A549 (cell line): ENCODE measurements around the gene MAPKAPK2. TPM values are rescaled to one million over a fixed set of nuclear protein-coding genes. Genes with fewer than 3 reads are reported as not detected.

Experiments
- ATAC-seq, 2 experiments: fragments of 200-7000 bp in 1 of 2; fragments of >200 bp in 1 of 2; cut with Nextera tagmentation in 1 of 2; cut with Tn5 transposase in 1 of 2; 3 replicates each; pipeline versions ENCODE4 v1.8.0 to v1.9.1; 2018 to 2020; ENCODE audit warnings: mild to moderate bottlenecking in 1 of 2, moderate library complexity in 1 of 2
- CTCF ChIA-PET: fragments of 300-600 bp; sonication (Branson Sonifier 250); formaldehyde crosslinking; extraction: SDS; loops from one replicate; lab custom pipeline; 2021; ENCODE audit warnings: antibody characterized with exemption, inconsistent platforms; lab: Yijun Ruan, JAX
- POLR2A ChIA-PET: fragments of 350-600 bp; formaldehyde crosslinking; extraction: SDS; loops from one replicate; lab custom pipeline; 2021; ENCODE audit warnings: antibody characterized with exemption, inconsistent platforms; lab: Yijun Ruan, JAX
- DNase-seq, 2 experiments: peaks; one replicate each; pipeline versions ENCODE4 v3.0.0 to v3.0.0-alpha.2; 2011 to 2016; ENCODE audit warnings: low read depth in 1 of 2, low spot score in 1 of 2
- FAIRE-seq: peaks from 2 replicates; lab custom pipeline; 2011; peaks lifted over from hg19 to GRCh38; lab: Jason Lieb, UNC
- H3K27ac ChIP-seq, 2 experiments: fragments of >200 bp; sonication (Bioruptor Twin); formaldehyde crosslinking; 3 replicates each; pipeline ENCODE4 v1.5.1; 2016 to 2017
- H3K4me1 ChIP-seq: fragments of >200 bp; sonication (Bioruptor Twin); formaldehyde crosslinking; 3 replicates; pipeline ENCODE4 v1.6.1; 2016
- H3K4me2 ChIP-seq: fragments of >200 bp; sonication (Bioruptor Twin); formaldehyde crosslinking; 3 replicates; pipeline ENCODE4 v1.6.1; 2016
- H3K4me3 ChIP-seq: fragments of >200 bp; sonication (Bioruptor Twin); formaldehyde crosslinking; 3 replicates; pipeline ENCODE4 v1.5.1; 2016
- H3K9me3 ChIP-seq: fragments of >200 bp; sonication (Bioruptor Twin); formaldehyde crosslinking; 3 replicates; pipeline ENCODE4 v1.6.1; 2016
- BHLHE40 ChIP-seq: IDR thresholded peaks from 2 replicates; pipeline ENCODE4 v1.6.1; 2012; ENCODE audit warnings: low read depth, low read length, inconsistent platforms
- CBX8 ChIP-seq: fragments of 200-600 bp; sonication (generic); IDR thresholded peaks from 2 replicates; pipeline ENCODE4 v1.6.1; 2016
- CEBPB ChIP-seq, 2 experiments: fragments of >200 bp in 1 of 2; sonication (Bioruptor Twin) in 1 of 2; formaldehyde crosslinking in 1 of 2; IDR thresholded peaks; 2 replicates each; pipeline ENCODE4 v1.6.1; 2012 to 2016
- EHF ChIP-seq: fragments of 250-450 bp; sonication (Bioruptor Pico); IDR thresholded peaks from 2 replicates; pipeline ENCODE4 v1.5.0; 2020; ENCODE audit warnings: mild to moderate bottlenecking
- EP300 ChIP-seq, 2 experiments: fragments of >200 bp; sonication (Bioruptor Twin); formaldehyde crosslinking; IDR thresholded peaks; 2 replicates in 1 of 2; 3 replicates in 1 of 2; pipeline ENCODE4 v1.6.1; 2016 to 2017
- FOSB ChIP-seq: fragments of 250-450 bp; sonication (Bioruptor Pico); IDR thresholded peaks from 2 replicates; pipeline ENCODE4 v1.5.0; 2020; ENCODE audit warnings: mild to moderate bottlenecking, moderate library complexity
- HOXB13 ChIP-seq: fragments of 250-450 bp; sonication (Bioruptor Pico); IDR thresholded peaks from 2 replicates; pipeline ENCODE4 v1.5.0; 2020; ENCODE audit warnings: low read depth, mild to moderate bottlenecking, moderate library complexity
- JUN ChIP-seq, 2 experiments: fragments of >200 bp; sonication (Bioruptor Twin); formaldehyde crosslinking; IDR thresholded peaks; 2 replicates in 1 of 2; 3 replicates in 1 of 2; pipeline ENCODE4 v1.6.1; 2016 to 2017
- MAZ ChIP-seq: fragments of 150-350 bp; IDR thresholded peaks from 2 replicates; pipeline ENCODE4 v1.6.1; 2014; ENCODE audit warnings: antibody characterized with exemption, low read depth, low read length, borderline replicate concordance
- NFE2L2 ChIP-seq: fragments of 150-350 bp; conservative IDR thresholded peaks from 2 replicates; pipeline ENCODE4 v1.6.1; 2014; ENCODE audit warnings: low read length
- SMC3 ChIP-seq: fragments of >200 bp; sonication (Bioruptor Twin); formaldehyde crosslinking; IDR thresholded peaks from 3 replicates; pipeline ENCODE4 v1.6.1; 2018; ENCODE audit warnings: inconsistent platforms
- SREBF2 ChIP-seq: fragments of 450-650 bp; IDR thresholded peaks from 2 replicates; pipeline ENCODE4 v1.6.1; 2014; ENCODE audit warnings: mild to moderate bottlenecking, moderate library complexity
- TFCP2L1 ChIP-seq: fragments of 250-450 bp; sonication (Bioruptor Pico); IDR thresholded peaks from 2 replicates; pipeline ENCODE4 v1.5.0; 2021; ENCODE audit warnings: mild to moderate bottlenecking
- TP53 ChIP-seq: fragments of 250-450 bp; sonication (Bioruptor Pico); IDR thresholded peaks from 2 replicates; pipeline ENCODE4 v1.5.0; 2021; ENCODE audit warnings: mild to moderate bottlenecking, moderate library complexity
- ZC3H11A ChIP-seq: fragments of 450-650 bp; IDR thresholded peaks from 2 replicates; pipeline ENCODE4 v1.6.1; 2014; ENCODE audit warnings: antibody characterized with exemption, mild to moderate bottlenecking
- ZFP36 ChIP-seq: fragments of 450-650 bp; IDR thresholded peaks from 2 replicates; pipeline ENCODE4 v1.6.1; 2014; ENCODE audit warnings: borderline replicate concordance; ENCODE audit not compliant: partially characterized antibody
- WGBS: methylation state at CpG from one replicate; pipeline ENCODE4 v1.1.6; 2017; ENCODE audit errors: missing lambda C conversion rate; 5-methylcytosine and 5-hydroxymethylcytosine counted together
- polyA plus RNA-seq, 4 experiments: library from polyadenylated mRNA; depleted of rRNA in 3 of 4; stranded (reverse); fragments of >200 nt; fragmentation: RNase III in 1 of 4; extraction: RNeasy Plus Mini Kit Qiagen cat#74134 plus additional on column Dnase treatment in 1 of 4; gene quantifications; 2 replicates in 3 of 4; 3 replicates in 1 of 4; pipeline ENCODE4 v1.2.3, GENCODE V29; 2011 to 2017
- TF ChIP-seq, protein P1 (sequence below): fragments of >200 bp; sonication (Bioruptor Twin); formaldehyde crosslinking; IDR thresholded peaks from 2 replicates; pipeline ENCODE4 v1.6.1; 2016
- TF ChIP-seq, protein P2 (sequence below): fragments of 150-350 bp; IDR thresholded peaks from 2 replicates; pipeline ENCODE4 v1.6.1; 2014; ENCODE audit warnings: low read depth, mild to moderate bottlenecking, low read length
- TF ChIP-seq, protein P3 (sequence below): fragments of 200-600 bp; sonication (generic); IDR thresholded peaks from 2 replicates; pipeline ENCODE4 v1.6.1; 2016; ENCODE audit warnings: antibody characterized with exemption, mild to moderate bottlenecking, moderate library complexity
- TF ChIP-seq, protein P4 (sequence below): fragments of 450-650 bp; IDR thresholded peaks from 2 replicates; pipeline ENCODE4 v1.6.1; 2014; ENCODE audit warnings: antibody characterized with exemption
- TF ChIP-seq, protein P5 (sequence below): IDR thresholded peaks from 2 replicates; pipeline ENCODE4 v1.6.1; 2012

MAPKAPK2 gene
- polyA plus RNA-seq, 2 of the 4 experiments (the other 2 are of a cell fraction) = 37.2 to 43.0 TPM

DNA sequence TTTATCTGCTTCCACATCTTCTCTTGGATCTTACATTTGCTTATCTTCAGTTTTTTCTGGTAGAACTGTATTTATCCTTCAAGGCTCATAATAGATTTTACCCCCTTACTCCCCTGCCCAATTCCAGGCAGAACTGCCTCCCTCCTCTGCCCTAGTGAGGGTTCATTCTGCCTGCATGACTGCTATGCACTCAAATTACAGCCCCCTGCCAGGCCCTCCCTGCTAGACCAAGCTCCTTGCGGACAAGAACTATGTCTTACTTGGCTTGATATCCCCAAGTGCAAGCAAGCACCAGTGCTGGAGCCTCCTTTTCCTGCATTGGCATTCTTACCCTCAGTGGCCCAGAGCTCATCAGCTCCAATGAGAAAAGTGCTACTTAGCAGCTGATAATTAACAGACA, 18.1 kb downstream of the MAPKAPK2 start:
- 89% methylated on average over 1 of the region's 1 CpG for WGBS
- Histone ChIP-seq H3K4me3 (no peak overlapping the region), H3K9me3 (no peaks in the 10 kb centered on the region), H3K4me2 (no peak overlapping the region), H3K27ac (no peak overlapping the region; a peak in 1 of 6 replicates), H3K4me1 (peaks cover 55% of the 10 kb centered on the region)
- TF ChIP-seq BHLHE40 (no peak), MAZ (no peak), SMC3 (no peak), EP300 (IDR thresholded peaks at IDR 0.05) (no peak), EHF (CRISPR knock-in tag) (no peak), FOSB (CRISPR knock-in tag) (no peak), HOXB13 (CRISPR knock-in tag) (no peak), ZC3H11A (no peak), TFCP2L1 (no peak), CBX8 (no peak), NFE2L2 (no peak)
- TF ChIP-seq, protein P1, sequence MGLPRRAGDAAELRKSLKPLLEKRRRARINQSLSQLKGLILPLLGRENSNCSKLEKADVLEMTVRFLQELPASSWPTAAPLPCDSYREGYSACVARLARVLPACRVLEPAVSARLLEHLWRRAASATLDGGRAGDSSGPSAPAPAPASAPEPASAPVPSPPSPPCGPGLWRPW = no peak
- TF ChIP-seq, protein P2, sequence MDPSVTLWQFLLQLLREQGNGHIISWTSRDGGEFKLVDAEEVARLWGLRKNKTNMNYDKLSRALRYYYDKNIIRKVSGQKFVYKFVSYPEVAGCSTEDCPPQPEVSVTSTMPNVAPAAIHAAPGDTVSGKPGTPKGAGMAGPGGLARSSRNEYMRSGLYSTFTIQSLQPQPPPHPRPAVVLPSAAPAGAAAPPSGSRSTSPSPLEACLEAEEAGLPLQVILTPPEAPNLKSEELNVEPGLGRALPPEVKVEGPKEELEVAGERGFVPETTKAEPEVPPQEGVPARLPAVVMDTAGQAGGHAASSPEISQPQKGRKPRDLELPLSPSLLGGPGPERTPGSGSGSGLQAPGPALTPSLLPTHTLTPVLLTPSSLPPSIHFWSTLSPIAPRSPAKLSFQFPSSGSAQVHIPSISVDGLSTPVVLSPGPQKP = no peak
- TF ChIP-seq, protein P3, sequence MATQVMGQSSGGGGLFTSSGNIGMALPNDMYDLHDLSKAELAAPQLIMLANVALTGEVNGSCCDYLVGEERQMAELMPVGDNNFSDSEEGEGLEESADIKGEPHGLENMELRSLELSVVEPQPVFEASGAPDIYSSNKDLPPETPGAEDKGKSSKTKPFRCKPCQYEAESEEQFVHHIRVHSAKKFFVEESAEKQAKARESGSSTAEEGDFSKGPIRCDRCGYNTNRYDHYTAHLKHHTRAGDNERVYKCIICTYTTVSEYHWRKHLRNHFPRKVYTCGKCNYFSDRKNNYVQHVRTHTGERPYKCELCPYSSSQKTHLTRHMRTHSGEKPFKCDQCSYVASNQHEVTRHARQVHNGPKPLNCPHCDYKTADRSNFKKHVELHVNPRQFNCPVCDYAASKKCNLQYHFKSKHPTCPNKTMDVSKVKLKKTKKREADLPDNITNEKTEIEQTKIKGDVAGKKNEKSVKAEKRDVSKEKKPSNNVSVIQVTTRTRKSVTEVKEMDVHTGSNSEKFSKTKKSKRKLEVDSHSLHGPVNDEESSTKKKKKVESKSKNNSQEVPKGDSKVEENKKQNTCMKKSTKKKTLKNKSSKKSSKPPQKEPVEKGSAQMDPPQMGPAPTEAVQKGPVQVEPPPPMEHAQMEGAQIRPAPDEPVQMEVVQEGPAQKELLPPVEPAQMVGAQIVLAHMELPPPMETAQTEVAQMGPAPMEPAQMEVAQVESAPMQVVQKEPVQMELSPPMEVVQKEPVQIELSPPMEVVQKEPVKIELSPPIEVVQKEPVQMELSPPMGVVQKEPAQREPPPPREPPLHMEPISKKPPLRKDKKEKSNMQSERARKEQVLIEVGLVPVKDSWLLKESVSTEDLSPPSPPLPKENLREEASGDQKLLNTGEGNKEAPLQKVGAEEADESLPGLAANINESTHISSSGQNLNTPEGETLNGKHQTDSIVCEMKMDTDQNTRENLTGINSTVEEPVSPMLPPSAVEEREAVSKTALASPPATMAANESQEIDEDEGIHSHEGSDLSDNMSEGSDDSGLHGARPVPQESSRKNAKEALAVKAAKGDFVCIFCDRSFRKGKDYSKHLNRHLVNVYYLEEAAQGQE = no peak
- POLR2A ChIA-PET = no interaction called here
- no peak for ATAC-seq
- CTCF ChIA-PET = interaction anchor here (1.5 to 4.7 kb wide), 5 partner anchors 12 to 323 kb away, joined by 3 to 20 read pairs (median 4); no protein-coding TSS in a partner anchor
- no peak for FAIRE-seq
- DNase-seq = no peak

DNA sequence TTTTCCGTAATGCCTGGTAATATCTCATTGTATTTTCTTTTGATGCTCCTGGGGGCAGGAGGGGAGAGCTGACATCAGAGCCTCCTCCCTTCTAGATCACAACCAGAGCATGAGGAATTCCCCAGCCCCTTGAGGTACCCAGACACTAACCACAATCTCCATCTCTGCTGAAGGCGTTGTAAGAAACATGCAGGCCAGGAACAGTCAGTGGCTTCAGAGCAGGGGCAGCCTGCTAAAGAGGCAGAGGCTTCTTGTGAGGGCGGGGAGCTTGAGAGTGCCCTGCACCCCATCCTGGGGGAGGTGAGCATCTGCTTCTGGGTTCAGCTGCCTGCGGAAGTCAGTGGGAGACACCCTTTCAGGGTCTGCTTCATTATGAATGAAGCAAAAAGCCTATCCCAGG, 19.0 kb downstream of the MAPKAPK2 start:
- WGBS = 92% methylated on average over 4 of the region's 4 CpGs
- Histone ChIP-seq H3K27ac (no peak overlapping the region; a peak in 1 of 6 replicates), H3K4me3 (no peak overlapping the region), H3K9me3 (no peaks in the 10 kb centered on the region), H3K4me2 (no peak overlapping the region), H3K4me1 (peaks cover 64% of the 10 kb centered on the region)
- ChIA-PET POLR2A (no interaction called here), CTCF (interaction anchor here (1.3 to 4.7 kb wide), 5 partner anchors 9 to 39 kb away, joined by 3 to 20 read pairs (median 4); no protein-coding TSS in a partner anchor)
- TF ChIP-seq TP53 (CRISPR knock-in tag) (no peak), SREBF2 (no peak), NFE2L2 (no peak), EHF (CRISPR knock-in tag) (no peak), ZFP36 (no peak), JUN (IDR thresholded peaks at IDR 0.05) (no peak), CEBPB (IDR thresholded peaks at IDR 0.05) (no peak)
- TF ChIP-seq, protein P2 = no peak
- TF ChIP-seq, protein P4, sequence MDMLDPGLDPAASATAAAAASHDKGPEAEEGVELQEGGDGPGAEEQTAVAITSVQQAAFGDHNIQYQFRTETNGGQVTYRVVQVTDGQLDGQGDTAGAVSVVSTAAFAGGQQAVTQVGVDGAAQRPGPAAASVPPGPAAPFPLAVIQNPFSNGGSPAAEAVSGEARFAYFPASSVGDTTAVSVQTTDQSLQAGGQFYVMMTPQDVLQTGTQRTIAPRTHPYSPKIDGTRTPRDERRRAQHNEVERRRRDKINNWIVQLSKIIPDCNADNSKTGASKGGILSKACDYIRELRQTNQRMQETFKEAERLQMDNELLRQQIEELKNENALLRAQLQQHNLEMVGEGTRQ = no peak
- TF ChIP-seq, protein P5, sequence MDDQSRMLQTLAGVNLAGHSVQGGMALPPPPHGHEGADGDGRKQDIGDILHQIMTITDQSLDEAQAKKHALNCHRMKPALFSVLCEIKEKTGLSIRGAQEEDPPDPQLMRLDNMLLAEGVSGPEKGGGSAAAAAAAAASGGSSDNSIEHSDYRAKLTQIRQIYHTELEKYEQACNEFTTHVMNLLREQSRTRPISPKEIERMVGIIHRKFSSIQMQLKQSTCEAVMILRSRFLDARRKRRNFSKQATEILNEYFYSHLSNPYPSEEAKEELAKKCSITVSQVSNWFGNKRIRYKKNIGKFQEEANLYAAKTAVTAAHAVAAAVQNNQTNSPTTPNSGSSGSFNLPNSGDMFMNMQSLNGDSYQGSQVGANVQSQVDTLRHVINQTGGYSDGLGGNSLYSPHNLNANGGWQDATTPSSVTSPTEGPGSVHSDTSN = no peak
- FAIRE-seq (no peak), DNase-seq (no peak), ATAC-seq (no peak)
